ENCODE data around the gene NLRP9.

DNA sequence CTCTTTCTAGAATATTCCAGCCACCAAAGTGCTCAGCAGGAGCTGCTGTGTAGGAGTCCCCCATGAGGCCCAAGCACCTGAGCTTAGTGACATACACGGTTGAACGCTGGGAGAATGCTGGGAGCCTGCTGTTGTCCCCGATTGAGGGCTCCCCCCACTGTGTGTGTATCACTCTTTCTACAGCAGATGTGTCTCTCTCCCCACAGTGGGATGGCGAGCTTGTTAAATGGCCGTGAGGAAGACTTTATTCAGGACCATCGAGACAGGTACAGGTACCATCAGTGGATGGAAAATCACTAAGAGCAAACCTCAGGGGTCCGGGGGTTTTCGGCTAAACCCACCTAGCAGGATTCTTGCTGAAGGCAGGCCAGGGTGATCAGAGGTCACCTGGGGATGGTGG is 40.5 kb downstream of the NLRP9 start:
- TF ChIP-seq RAD21 (IDR thresholded peaks at IDR 0.05; ENCODE audit: low read length) (no peak), POLR2A (IDR thresholded peaks at IDR 0.05; ENCODE audit: low read depth, low read length) (no peak), SMC3 (IDR thresholded peaks at IDR 0.05; ENCODE audit: low read depth, low read length) (no peak), FOS (IDR thresholded peaks at IDR 0.05; ENCODE audit: low read depth, low read length) (no peak), BHLHE40 (IDR thresholded peaks at IDR 0.05; ENCODE audit: low read depth, low read length) (no peak), RFX5 (IDR thresholded peaks at IDR 0.05; ENCODE audit: low read depth, low read length) (no peak)
- TF ChIP-seq, protein P1, sequence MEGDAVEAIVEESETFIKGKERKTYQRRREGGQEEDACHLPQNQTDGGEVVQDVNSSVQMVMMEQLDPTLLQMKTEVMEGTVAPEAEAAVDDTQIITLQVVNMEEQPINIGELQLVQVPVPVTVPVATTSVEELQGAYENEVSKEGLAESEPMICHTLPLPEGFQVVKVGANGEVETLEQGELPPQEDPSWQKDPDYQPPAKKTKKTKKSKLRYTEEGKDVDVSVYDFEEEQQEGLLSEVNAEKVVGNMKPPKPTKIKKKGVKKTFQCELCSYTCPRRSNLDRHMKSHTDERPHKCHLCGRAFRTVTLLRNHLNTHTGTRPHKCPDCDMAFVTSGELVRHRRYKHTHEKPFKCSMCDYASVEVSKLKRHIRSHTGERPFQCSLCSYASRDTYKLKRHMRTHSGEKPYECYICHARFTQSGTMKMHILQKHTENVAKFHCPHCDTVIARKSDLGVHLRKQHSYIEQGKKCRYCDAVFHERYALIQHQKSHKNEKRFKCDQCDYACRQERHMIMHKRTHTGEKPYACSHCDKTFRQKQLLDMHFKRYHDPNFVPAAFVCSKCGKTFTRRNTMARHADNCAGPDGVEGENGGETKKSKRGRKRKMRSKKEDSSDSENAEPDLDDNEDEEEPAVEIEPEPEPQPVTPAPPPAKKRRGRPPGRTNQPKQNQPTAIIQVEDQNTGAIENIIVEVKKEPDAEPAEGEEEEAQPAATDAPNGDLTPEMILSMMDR (conservative IDR thresholded peaks at IDR 0.05; ENCODE audit: low read depth, low read length): no peak

All from IMR-90 (cell line).